Erythroblast (primary cell): ENCODE results near the gene GPR75.

Experiments
- GATA1 ChIP-seq: IDR thresholded peaks from 2 replicates; pipeline ENCODE4 v1.6.1; 2011; ENCODE audit warnings: low read depth, mild to moderate bottlenecking, control low read depth, low read length, moderate library complexity
- POLR2A ChIP-seq: IDR thresholded peaks from 2 replicates; pipeline ENCODE4 v1.6.1; 2011; ENCODE audit warnings: mild to moderate bottlenecking, low read length

- TF ChIP-seq POLR2A, result no peak
- TF ChIP-seq GATA1, result no peak
Measured at GRCh38 chr2:53880756-53881155, 21.0 kb upstream of the GPR75 start.
